Activated gamma-delta T cell (primary cell): ENCODE results near the gene TWIST1.

Source experiments
- DNase-seq: peaks from one replicate; lab custom pipeline; 2025; lab: John Stamatoyannopoulos, UW

TWIST1 gene

GRCh38 chr7:19095353-19095860 is 22.0 kb downstream of the TWIST1 start:
- no peak for DNase-seq

GRCh38 chr7:19094598-19095352 is 22.7 kb downstream of the TWIST1 start:
- no peak for DNase-seq

- no peak for DNase-seq
Observed at GRCh38 chr7:19094138-19094537, 23.3 kb downstream of the TWIST1 start.

GRCh38 chr7:19091550-19092200 is 25.8 kb downstream of the TWIST1 start:
- no peak for DNase-seq

- no peak for DNase-seq
Observed at GRCh38 chr7:19090526-19090925, 26.9 kb downstream of the TWIST1 start.

GRCh38 chr7:19089797-19090196 is 27.6 kb downstream of the TWIST1 start:
- no peak for DNase-seq

- no peak for DNase-seq
Observed at GRCh38 chr7:19089378-19089777, 28.1 kb downstream of the TWIST1 start.

- no peak for DNase-seq
Observed at GRCh38 chr7:19080093-19080492, 37.3 kb downstream of the TWIST1 start.

- no peak for DNase-seq
Observed at GRCh38 chr7:19079066-19079465, 38.4 kb downstream of the TWIST1 start.

- DNase-seq: no peak
Observed at GRCh38 chr7:19069842-19070241, 47.6 kb downstream of the TWIST1 start.

- DNase-seq: no peak
Observed at GRCh38 chr7:19066170-19066569, 51.3 kb downstream of the TWIST1 start.
